BJ (cell line): ENCODE data around the gene S100A7. TPM values are rescaled to one million over a fixed set of nuclear protein-coding genes. Genes with fewer than 3 reads are reported as not detected.

Experiments used
- CTCF ChIA-PET: fragments of 350-600 bp; formaldehyde crosslinking; extraction: SDS; loops from one replicate; lab custom pipeline; 2021; ENCODE audit warnings: antibody characterized with exemption, inconsistent platforms; lab: Yijun Ruan, JAX
- POLR2A ChIA-PET: fragments of 300-600 bp; sonication (Branson Sonifier 250); formaldehyde crosslinking; extraction: SDS; loops from one replicate; lab custom pipeline; 2021; ENCODE audit warnings: antibody characterized with exemption; lab: Charles Lee
- DNase-seq: peaks from one replicate; pipeline ENCODE4 v3.0.0-alpha.2; 2011; ENCODE audit warnings: low read depth
- H3K27me3 ChIP-seq: 2 replicates; pipeline ENCODE4 v1.6.0; 2011; ENCODE audit warnings: low read length; ENCODE audit not compliant: control insufficient read depth, insufficient read depth
- H3K36me3 ChIP-seq: 2 replicates; pipeline ENCODE4 v1.5.1; 2011; ENCODE audit warnings: low read length; ENCODE audit not compliant: control insufficient read depth, insufficient read depth
- H3K4me3 ChIP-seq: 2 replicates; pipeline ENCODE4 v1.5.1; 2011; ENCODE audit warnings: low read depth, mild to moderate bottlenecking, control low read depth, low read length
- polyA plus RNA-seq: library from polyadenylated mRNA; depleted of rRNA; stranded (reverse); fragments of >200 nt; gene quantifications from 2 replicates; pipeline ENCODE4 v1.2.3, GENCODE V29; 2011
- TF ChIP-seq, protein P1 (sequence below): IDR thresholded peaks from 2 replicates; pipeline ENCODE4 v1.5.1; 2011; ENCODE audit warnings: low read depth, mild to moderate bottlenecking, control low read depth, inconsistent platforms, low read length, moderate library complexity; ENCODE audit not compliant: insufficient read depth

S100A7 gene
- polyA plus RNA-seq, 1 experiment: not detected

DNA sequence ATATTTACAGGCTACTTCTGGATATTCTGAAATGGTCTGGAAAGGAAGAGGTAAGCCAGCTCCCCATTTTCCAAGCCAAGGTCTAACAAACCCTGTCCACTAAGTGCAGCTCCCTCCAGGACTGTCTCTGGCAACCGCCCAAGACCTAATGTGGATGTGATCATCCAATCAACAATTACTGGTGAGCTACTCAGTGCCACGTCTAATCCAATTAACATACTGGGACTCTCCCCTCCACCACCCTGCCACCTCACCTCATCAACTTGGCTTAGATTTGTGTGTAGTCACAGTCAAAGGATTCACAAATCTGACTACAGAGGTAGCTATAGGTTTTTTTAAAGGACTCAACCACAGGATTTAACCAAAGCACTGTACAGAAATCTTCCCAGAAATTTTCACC is 25.4 kb upstream of the S100A7 start:
- TF ChIP-seq, protein P1, sequence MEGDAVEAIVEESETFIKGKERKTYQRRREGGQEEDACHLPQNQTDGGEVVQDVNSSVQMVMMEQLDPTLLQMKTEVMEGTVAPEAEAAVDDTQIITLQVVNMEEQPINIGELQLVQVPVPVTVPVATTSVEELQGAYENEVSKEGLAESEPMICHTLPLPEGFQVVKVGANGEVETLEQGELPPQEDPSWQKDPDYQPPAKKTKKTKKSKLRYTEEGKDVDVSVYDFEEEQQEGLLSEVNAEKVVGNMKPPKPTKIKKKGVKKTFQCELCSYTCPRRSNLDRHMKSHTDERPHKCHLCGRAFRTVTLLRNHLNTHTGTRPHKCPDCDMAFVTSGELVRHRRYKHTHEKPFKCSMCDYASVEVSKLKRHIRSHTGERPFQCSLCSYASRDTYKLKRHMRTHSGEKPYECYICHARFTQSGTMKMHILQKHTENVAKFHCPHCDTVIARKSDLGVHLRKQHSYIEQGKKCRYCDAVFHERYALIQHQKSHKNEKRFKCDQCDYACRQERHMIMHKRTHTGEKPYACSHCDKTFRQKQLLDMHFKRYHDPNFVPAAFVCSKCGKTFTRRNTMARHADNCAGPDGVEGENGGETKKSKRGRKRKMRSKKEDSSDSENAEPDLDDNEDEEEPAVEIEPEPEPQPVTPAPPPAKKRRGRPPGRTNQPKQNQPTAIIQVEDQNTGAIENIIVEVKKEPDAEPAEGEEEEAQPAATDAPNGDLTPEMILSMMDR: no peak
- H3K36me3 ChIP-seq: no peaks in the 10 kb centered on the region
- peaks cover 9% of the 10 kb centered on the region for H3K27me3 ChIP-seq
- ChIA-PET POLR2A (no interaction called here), CTCF (interaction anchor here (0.6 to 3.4 kb wide), 6 partner anchors 9 to 138 kb away, joined by 3 to 23 read pairs (median 6); partner anchors contain the start of gene PGLYRP4)
- H3K4me3 ChIP-seq: no peak overlapping the region
- DNase-seq: no peak

DNA sequence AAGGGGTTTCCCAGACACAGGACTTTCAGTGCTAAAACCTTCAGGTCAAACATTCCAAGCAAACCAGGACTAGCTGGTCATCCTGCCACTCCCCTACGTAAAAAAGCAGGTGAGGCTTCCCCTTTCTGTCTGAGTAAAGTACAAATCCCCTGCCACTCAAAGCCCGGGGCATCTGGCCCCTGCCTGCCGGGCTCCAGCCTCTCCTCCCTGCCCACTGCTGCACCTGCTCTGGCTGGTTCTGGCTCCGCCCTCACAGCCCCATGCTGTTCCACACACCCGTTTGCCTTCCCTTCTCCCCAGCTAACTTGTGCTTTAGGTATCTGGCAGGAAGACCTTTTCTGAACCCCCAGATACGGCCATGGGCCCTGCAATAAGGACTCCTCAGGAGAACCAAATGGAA is 23.3 kb upstream of the S100A7 start:
- ChIA-PET CTCF (interaction anchor here (2.1 to 3.4 kb wide), 4 partner anchors 8 to 128 kb away, joined by 5 to 23 read pairs (median 13); no protein-coding TSS in a partner anchor), POLR2A (no interaction called here)
- TF ChIP-seq, protein P1: no peak
- H3K36me3 ChIP-seq: no peaks in the 10 kb centered on the region
- H3K4me3 ChIP-seq: no peak overlapping the region
- peaks cover 15% of the 10 kb centered on the region for H3K27me3 ChIP-seq
- DNase-seq: no peak

DNA sequence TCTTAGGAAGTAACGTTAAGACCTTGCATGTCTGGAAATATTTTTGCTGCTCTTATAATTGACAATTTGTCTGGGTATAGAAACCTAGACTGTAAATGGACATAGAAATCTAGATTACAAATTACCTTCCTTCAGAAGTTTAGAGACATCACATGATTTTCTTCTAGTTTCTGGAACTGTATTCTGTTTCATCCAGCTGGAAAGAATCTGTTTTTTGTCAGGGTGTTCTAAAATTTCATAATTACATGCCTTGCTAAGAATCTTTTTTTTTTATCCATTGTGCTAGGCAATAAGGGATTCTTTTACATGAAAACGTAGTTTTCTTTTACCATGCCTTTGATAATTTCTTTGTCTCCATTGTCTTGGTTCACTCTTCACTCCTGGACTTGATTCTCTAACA is 20.7 kb upstream of the S100A7 start:
- peaks cover 15% of the 10 kb centered on the region for H3K27me3 ChIP-seq
- DNase-seq: no peak
- CTCF ChIA-PET: interaction anchor here (0.6 to 1.9 kb wide), 2 partner anchors 14 to 675 kb away, joined by 4 read pairs; no protein-coding TSS in a partner anchor
- H3K4me3 ChIP-seq: no peak overlapping the region
- TF ChIP-seq, protein P1: no peak
- no peaks in the 10 kb centered on the region for H3K36me3 ChIP-seq
- POLR2A ChIA-PET: no interaction called here

DNA sequence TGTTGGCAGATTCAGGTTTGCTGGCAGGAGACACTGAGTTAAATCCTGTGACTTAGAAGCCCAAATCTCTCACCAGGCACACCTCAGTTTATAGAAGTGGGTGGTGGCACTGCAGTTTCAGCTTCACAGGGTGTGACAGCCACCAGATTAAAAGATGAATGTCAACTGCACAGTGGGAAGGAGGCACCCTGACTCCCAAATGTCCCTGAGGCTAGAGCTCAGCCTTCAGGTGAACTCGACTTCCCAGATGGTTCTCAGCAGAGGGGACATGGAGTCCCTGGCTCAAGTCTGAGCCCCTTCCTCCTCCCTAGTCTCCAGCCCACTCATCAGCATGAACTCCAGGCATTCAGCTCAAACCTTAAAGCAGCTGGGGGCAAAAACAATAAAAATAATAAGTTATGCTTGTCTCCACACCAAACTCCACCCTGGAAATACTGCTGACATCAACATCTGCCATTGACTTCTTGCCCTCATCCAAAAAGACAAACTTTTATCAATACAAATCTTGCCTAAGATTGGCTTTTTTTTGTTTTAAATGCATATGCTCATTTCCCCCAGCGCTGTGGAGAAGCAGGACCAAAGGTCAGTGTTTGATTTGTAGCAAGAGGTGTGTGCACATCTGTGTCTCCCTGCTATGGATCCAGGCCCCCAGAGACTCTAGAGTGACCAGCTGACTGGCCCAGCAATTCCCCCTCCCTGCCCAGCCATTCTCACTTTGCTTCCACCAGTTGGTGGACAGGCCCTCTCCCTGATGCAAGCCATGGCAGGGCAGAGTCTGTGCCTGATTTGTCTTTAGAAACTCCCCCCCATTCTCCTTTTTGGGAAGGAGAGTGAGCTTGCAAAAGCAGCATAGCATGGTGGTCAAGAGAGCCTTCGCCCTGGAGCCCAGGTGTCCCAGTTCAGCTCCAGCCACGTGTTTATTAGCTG is 18.5 kb upstream of the S100A7 start:
- no peaks in the 10 kb centered on the region for H3K36me3 ChIP-seq
- TF ChIP-seq, protein P1: no peak
- peaks cover 11% of the 10 kb centered on the region for H3K27me3 ChIP-seq
- no peak overlapping the region for H3K4me3 ChIP-seq
- CTCF ChIA-PET: interaction anchor here (0.8 to 3.8 kb wide), 4 partner anchors 12 to 126 kb away, joined by 3 to 13 read pairs (median 4); no protein-coding TSS in a partner anchor
- DNase-seq: no peak
- POLR2A ChIA-PET: no interaction called here

DNA sequence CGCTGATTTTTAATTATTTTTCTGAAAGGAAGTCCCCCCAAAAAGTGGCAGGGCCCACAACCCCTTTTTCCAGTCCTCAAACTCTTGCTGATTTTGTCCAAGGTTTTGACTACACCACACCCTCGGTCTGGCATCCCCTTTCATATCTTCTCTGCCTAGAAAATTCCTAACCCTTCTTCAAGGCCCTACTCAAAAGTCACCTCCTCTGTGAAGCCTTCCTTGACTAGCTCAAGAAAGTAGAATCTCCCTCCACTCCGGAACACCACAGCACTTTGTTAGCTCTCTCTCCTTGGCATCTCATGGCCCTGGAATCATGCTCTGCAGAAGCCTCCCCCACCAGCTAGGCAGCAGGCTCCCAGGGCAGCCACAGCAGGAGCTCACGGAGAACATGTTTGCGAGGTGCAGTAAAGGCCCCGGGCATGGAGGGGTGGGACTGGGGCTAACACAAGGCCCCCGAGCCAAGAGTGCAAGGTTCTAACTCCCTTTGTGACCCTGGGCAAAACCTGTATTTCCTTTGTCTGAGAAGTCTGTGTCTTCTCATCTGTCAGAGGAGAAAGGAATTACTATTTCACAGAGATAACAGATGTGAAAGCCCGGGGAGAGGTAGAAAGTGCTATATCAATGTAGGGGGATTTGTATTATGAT is 17.7 kb upstream of the S100A7 start:
- TF ChIP-seq, protein P1: no peak
- POLR2A ChIA-PET: no interaction called here

More for the DNA sequence above, 17.7 kb upstream of the S100A7 start:
- Histone ChIP-seq H3K4me3 (no peak overlapping the region), H3K36me3 (no peaks in the 10 kb centered on the region), H3K27me3 (peaks cover 8% of the 10 kb centered on the region)
- CTCF ChIA-PET: interaction anchor here (0.8 to 3.8 kb wide), 4 partner anchors 12 to 125 kb away, joined by 3 to 13 read pairs (median 4); no protein-coding TSS in a partner anchor
- DNase-seq: no peak
